GM13977 (cell line): ENCODE results near the gene SERPINE2.

ENCODE experiments used
- DNase-seq: peaks from one replicate; pipeline ENCODE4 v3.0.0; 2012; ENCODE audit warnings: low spot score
- in situ Hi-C: fragments of 300-500 bp; cut with MboI; formaldehyde crosslinking; loops from one replicate; pipeline ENCODE4 v1.12.0; 2022; ENCODE audit warnings: low sequenced_read_pairs, low pct_unique_long_range_greater_than_20kb, mixed read lengths, inconsistent platforms; ENCODE audit not compliant: unreplicated experiment
- TF ChIP-seq, protein P1 (sequence below): IDR thresholded peaks from 2 replicates; pipeline ENCODE4 v1.5.1; 2012; ENCODE audit warnings: mild to moderate bottlenecking, control low read depth; ENCODE audit not compliant: insufficient read depth; ENCODE audit errors: extremely low read depth, missing control alignments

SERPINE2 gene

DNA sequence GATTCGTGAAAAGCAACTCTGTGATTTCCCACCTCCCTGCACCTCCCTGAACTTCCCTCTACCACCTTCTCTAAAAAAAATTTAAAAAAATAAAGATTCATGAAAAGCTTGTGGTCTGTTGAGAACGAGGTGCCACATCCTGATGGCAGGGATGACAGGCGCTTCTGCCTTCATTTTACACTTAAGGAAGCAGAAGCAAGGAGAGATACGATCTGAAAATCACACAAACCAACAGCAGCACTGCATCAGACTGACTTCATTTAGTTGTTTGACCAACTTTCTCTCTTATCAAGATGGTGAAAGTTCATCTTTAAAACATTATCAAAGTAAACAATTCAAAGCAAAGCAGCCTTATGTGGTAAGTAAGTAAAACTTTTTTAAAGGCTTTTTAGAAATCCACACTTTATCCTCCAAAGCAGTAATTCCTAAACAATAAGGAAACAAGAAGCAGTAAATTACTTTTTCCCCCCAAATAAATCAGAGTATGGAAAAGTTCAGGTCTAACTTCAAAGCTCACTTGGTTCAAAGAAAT is 109.4 kb downstream of the SERPINE2 start:
- in situ Hi-C loops, result no loop called here
- DNase-seq, result no peak
- TF ChIP-seq, protein P1, sequence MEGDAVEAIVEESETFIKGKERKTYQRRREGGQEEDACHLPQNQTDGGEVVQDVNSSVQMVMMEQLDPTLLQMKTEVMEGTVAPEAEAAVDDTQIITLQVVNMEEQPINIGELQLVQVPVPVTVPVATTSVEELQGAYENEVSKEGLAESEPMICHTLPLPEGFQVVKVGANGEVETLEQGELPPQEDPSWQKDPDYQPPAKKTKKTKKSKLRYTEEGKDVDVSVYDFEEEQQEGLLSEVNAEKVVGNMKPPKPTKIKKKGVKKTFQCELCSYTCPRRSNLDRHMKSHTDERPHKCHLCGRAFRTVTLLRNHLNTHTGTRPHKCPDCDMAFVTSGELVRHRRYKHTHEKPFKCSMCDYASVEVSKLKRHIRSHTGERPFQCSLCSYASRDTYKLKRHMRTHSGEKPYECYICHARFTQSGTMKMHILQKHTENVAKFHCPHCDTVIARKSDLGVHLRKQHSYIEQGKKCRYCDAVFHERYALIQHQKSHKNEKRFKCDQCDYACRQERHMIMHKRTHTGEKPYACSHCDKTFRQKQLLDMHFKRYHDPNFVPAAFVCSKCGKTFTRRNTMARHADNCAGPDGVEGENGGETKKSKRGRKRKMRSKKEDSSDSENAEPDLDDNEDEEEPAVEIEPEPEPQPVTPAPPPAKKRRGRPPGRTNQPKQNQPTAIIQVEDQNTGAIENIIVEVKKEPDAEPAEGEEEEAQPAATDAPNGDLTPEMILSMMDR, result no peak

DNA sequence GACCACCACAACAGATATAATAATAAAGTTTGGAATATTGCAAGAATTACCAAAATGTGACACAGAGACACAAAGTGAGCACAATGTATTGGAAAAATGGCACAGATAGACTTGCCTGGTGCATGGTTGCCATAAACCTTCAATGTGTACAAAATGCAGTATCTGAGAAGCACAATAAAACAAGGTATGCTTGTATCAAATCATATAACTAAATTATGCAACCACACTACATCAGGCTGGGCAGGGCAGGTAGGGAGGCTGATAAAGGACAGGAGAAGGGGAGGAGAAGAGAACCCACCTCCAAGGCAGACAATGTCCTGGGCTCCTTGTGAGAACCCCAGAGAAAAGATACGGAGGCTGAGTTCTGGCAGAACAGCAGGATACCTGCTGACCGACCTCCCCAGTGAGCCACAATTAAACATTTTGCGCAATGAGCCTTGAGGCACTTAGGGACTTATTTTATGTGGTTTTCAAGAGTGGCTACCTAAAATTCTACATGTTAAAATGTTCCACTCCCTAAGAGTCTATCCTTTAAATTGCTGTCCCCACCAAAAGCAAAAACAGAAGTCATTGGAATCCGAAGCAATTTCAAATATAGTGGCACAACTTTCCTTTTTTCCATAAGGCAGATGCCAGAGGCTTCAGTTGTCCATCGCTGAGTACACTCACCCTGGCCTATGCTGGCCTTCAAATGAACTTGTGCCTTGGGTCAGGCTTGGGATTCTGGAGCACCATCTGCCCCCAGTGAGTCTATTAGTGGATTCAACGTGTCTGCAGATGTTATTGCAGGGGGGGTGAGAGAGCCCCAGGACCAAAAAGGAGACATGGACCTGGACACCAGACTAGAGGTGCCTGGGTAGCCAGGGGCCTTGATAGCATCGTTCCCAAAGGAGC is 110.7 kb downstream of the SERPINE2 start:
- TF ChIP-seq, protein P1, result no peak
- in situ Hi-C loops, result no loop called here
- no peak for DNase-seq

DNA sequence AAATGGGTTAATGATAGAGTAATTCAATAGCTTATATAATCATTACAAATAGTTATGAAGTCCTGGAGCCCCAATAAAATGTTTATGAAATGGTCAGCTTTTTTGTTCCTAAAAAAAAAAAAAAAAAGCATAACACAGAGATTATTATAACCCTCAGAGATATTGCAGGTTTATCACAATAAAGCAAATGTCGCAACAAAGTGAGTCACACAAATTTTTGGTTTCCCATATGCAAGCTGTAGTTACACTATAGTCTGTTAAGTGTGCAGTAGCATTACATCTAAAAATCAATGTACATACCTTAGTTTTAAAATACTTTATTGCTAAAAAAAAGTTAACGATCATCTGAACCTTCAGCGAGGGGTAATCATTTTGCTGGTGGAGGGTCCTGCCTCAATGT is 114.0 kb downstream of the SERPINE2 start:
- TF ChIP-seq, protein P1, result no peak
- no peak for DNase-seq
- in situ Hi-C loops, result no loop called here
